Mesothelial cell of epicardium (in vitro differentiated cells): ENCODE measurements around the gene PRCC. TPM values are rescaled to one million over a fixed set of nuclear protein-coding genes. Genes with fewer than 3 reads are reported as not detected.

Experiments used
- DNase-seq, 2 experiments: peaks; one replicate each; pipeline ENCODE4 v3.0.0; 2021; ENCODE audit warnings: low spot score in 2 of 2; ENCODE audit not compliant: unreplicated experiment in 2 of 2
- H3K27ac Mint-ChIP-seq: 2 replicates; pipeline ENCODE4 v1.8.0; 2021; ENCODE audit warnings: mixed read lengths
- H3K27me3 Mint-ChIP-seq: 2 replicates; pipeline ENCODE4 v1.8.0; 2021; ENCODE audit warnings: low read depth, mixed read lengths
- H3K36me3 Mint-ChIP-seq: 2 replicates; pipeline ENCODE4 v1.8.0; 2021; ENCODE audit warnings: mixed read lengths
- H3K4me1 Mint-ChIP-seq: 2 replicates; pipeline ENCODE4 v1.8.0; 2021; ENCODE audit warnings: mixed read lengths
- H3K4me3 Mint-ChIP-seq: 2 replicates; pipeline ENCODE4 v1.8.0; 2021; ENCODE audit warnings: mild to moderate bottlenecking, moderate library complexity, mixed read lengths
- H3K9me3 Mint-ChIP-seq: 2 replicates; pipeline ENCODE4 v1.8.0; 2021; ENCODE audit warnings: mixed read lengths
- CTCF ChIP-seq: fragments of 200-600 bp; sonication (generic); IDR thresholded peaks from one replicate; pipeline ENCODE4 v1.5.0; 2021; ENCODE audit warnings: antibody characterized with exemption; ENCODE audit not compliant: unreplicated experiment
- total RNA-seq: library from RNA; stranded (reverse); gene quantifications from 3 replicates; pipeline ENCODE4 v1.2.1, GENCODE V29; 2021

PRCC gene
- total RNA-seq, 1 donor from 2014 or later: 93.7 TPM

- no peak for DNase-seq
- no peak overlapping the region for H3K4me3 Mint-ChIP-seq
- TF ChIP-seq CTCF: no peak
- H3K27me3 Mint-ChIP-seq: no peaks in the 10 kb centered on the region
- no peaks in the 10 kb centered on the region for H3K9me3 Mint-ChIP-seq
- H3K27ac Mint-ChIP-seq: peak overlapping the region; percentile 43
- peaks cover 24% of the 10 kb centered on the region for H3K4me1 Mint-ChIP-seq
- H3K36me3 Mint-ChIP-seq: peaks cover 15% of the 10 kb centered on the region
These were observed 34.2 kb downstream of the PRCC start for GRCh38 chr1:156801409-156802121.

GRCh38 chr1:156802421-156802935, 35.1 kb downstream of the PRCC start:
- TF ChIP-seq CTCF: no peak
- DNase-seq: no peak
- no peak overlapping the region for H3K4me3 Mint-ChIP-seq
- no peaks in the 10 kb centered on the region for H3K9me3 Mint-ChIP-seq
- H3K4me1 Mint-ChIP-seq: peaks cover 27% of the 10 kb centered on the region
- H3K36me3 Mint-ChIP-seq: peaks cover 14% of the 10 kb centered on the region
- H3K27ac Mint-ChIP-seq: no peak overlapping the region
- H3K27me3 Mint-ChIP-seq: no peaks in the 10 kb centered on the region

GRCh38 chr1:156803086-156803851, 35.9 kb downstream of the PRCC start:
- Mint-ChIP-seq H3K4me1 (peaks cover 27% of the 10 kb centered on the region), H3K27me3 (peaks cover 4% of the 10 kb centered on the region), H3K36me3 (peaks cover 14% of the 10 kb centered on the region), H3K4me3 (no peak overlapping the region), H3K9me3 (no peaks in the 10 kb centered on the region), H3K27ac (no peak overlapping the region)
- no peak for DNase-seq
- no peak for TF ChIP-seq CTCF

GRCh38 chr1:156804026-156804425, 36.7 kb downstream of the PRCC start:
- H3K27ac Mint-ChIP-seq: no peak overlapping the region
- peaks cover 27% of the 10 kb centered on the region for H3K4me1 Mint-ChIP-seq
- no peak for DNase-seq
- H3K27me3 Mint-ChIP-seq: peaks cover 4% of the 10 kb centered on the region
- H3K4me3 Mint-ChIP-seq: no peak overlapping the region
- no peaks in the 10 kb centered on the region for H3K9me3 Mint-ChIP-seq
- no peak for TF ChIP-seq CTCF
- H3K36me3 Mint-ChIP-seq: peaks cover 14% of the 10 kb centered on the region

- Mint-ChIP-seq H3K36me3 (peaks cover 13% of the 10 kb centered on the region), H3K27me3 (peaks cover 6% of the 10 kb centered on the region), H3K4me3 (no peak overlapping the region), H3K27ac (no peak overlapping the region), H3K9me3 (no peaks in the 10 kb centered on the region), H3K4me1 (peaks cover 27% of the 10 kb centered on the region)
- no peak for DNase-seq
- no peak for TF ChIP-seq CTCF
These were observed 37.4 kb downstream of the PRCC start for GRCh38 chr1:156804572-156805243.
